ENCODE results near the gene RPSA.

RPSA gene

GRCh38 chr3:39405687-39406367, 693 bp upstream of the RPSA start:
- DNase-seq (ENCODE audit: low read depth): no peak
- peak overlapping the region; percentile 78 for H3K4me3 ChIP-seq (replicated peaks; ENCODE audit: low read depth, low read length)
- TF ChIP-seq, protein P1, sequence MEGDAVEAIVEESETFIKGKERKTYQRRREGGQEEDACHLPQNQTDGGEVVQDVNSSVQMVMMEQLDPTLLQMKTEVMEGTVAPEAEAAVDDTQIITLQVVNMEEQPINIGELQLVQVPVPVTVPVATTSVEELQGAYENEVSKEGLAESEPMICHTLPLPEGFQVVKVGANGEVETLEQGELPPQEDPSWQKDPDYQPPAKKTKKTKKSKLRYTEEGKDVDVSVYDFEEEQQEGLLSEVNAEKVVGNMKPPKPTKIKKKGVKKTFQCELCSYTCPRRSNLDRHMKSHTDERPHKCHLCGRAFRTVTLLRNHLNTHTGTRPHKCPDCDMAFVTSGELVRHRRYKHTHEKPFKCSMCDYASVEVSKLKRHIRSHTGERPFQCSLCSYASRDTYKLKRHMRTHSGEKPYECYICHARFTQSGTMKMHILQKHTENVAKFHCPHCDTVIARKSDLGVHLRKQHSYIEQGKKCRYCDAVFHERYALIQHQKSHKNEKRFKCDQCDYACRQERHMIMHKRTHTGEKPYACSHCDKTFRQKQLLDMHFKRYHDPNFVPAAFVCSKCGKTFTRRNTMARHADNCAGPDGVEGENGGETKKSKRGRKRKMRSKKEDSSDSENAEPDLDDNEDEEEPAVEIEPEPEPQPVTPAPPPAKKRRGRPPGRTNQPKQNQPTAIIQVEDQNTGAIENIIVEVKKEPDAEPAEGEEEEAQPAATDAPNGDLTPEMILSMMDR (IDR thresholded peaks at IDR 0.05; ENCODE audit: low read length, missing control alignments): no peak

GRCh38 chr3:39407259-39407629, 724 bp downstream of the RPSA start:
- TF ChIP-seq, protein P1 (IDR thresholded peaks at IDR 0.05; ENCODE audit: low read length, missing control alignments): no peak
- H3K4me3 ChIP-seq (replicated peaks; ENCODE audit: low read depth, low read length): peak overlapping the region; percentile 78
- DNase-seq (ENCODE audit: low read depth): no peak

DNA sequence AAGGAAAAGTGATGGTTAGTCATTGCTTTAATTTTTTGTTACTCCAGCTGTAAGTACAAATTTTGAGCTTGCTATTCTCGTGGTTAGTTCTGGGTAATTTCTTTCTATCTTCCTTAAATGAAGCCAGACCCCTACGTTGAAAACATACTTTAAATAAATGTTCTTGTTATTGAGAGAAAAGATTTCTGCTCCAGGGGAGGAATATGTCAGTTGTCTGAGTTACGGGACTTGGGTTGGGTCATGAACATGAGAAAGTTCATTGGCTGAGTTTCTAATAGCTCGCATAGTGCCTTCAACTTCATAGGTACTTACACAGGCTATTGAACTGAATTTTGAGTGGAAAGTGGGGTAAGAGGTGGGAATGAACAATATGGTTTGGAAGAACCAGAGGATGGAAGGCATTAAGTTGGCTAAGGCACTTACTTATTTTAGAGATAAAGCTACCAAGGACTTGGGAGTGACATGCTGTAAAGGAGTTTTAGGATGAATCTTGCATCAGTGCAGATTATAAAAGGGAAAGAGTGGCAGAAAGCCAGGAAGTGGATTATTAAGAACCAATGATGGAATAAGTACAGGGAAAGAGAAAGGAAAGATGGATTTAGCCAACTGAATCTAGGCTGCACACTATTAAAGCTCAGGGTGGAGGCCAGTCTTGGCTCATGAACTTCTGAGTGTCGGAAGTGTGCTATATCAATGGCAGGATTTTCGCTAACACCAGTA, 1.4 kb downstream of the RPSA start:
- DNase-seq (ENCODE audit: low read depth): peak; percentile 50
- TF ChIP-seq, protein P1 (IDR thresholded peaks at IDR 0.05; ENCODE audit: low read length, missing control alignments): no peak
- H3K4me3 ChIP-seq (replicated peaks; ENCODE audit: low read depth, low read length): peak overlapping the region; percentile 78

DNA sequence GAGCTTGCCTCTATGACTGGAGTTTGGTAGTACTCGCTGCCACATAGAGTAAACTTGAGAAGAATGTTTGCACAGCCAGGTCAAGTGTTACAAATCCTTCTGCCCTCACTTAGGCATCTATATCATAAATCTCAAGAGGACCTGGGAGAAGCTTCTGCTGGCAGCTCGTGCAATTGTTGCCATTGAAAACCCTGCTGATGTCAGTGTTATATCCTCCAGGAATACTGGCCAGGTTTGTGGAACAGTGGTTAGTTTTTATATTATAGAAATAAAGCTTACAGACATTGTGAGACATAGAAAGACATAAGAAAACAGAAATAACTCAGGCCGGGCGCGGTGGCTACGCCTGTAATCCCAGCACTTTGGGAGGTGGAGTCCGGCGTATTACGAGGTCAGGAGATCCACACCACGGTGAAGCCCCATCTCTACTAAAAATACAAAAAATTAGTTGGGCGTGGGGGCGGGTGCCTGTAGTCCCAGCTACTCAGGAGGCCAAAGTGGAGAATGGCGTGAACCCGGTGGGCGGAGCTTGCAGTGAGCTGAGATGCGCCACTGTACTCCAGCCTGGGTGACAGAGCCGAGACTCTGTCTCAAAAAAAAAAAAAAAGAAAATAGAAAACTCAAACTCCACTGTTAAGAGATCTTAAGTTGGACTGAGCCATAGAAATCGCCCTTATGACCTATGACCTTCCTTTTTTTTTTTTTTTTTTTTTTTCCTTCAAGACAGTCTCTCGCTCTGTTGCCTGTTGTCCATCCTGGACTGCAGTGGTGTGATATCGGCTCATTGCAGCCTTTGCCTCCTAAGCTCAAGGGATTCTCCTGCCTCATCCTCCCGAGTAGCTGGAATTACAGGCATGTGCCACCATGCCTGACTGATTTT, 2.2 kb downstream of the RPSA start:
- peak overlapping the region; percentile 78 for H3K4me3 ChIP-seq (replicated peaks; ENCODE audit: low read depth, low read length)
- TF ChIP-seq, protein P1 (IDR thresholded peaks at IDR 0.05; ENCODE audit: low read length, missing control alignments): no peak
- DNase-seq (ENCODE audit: low read depth): no peak

- TF ChIP-seq, protein P1 (IDR thresholded peaks at IDR 0.05; ENCODE audit: low read length, missing control alignments): no peak
- DNase-seq (ENCODE audit: low read depth): no peak
- H3K4me3 ChIP-seq (replicated peaks; ENCODE audit: low read depth, low read length): no peak overlapping the region
These were observed 3.1 kb downstream of the RPSA start for GRCh38 chr3:39409514-39410136.

DNA sequence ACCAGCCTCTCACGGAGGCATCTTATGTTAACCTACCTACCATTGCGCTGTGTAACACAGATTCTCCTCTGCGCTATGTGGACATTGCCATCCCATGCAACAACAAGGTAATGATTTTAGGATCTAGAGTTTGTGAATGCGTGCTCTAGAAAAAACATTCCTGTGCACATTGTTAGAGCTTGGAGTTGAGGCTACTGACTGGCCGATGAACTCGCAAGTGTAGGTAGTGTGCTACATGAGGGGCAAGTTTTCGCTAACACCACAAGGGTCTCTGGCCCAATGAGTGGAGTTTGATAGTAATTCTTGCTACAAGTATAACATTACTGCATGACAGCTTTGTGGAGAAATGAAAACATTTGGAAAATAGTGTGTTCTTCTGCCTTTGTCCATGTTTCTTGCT, 4.4 kb downstream of the RPSA start:
- H3K4me3 ChIP-seq (replicated peaks; ENCODE audit: low read depth, low read length): no peak overlapping the region
- DNase-seq (ENCODE audit: low read depth): no peak
- TF ChIP-seq, protein P1 (IDR thresholded peaks at IDR 0.05; ENCODE audit: low read length, missing control alignments): no peak

Measured in fibroblast of pulmonary artery (primary cell).